GM18519 (cell line): ENCODE measurements around the gene ACADVL.

Experiments used
- ATAC-seq: cut with Tn5 transposase; IDR thresholded peaks from one replicate; pipeline ENCODE4 v1.9.1; 2021; ENCODE audit warnings: mild to moderate bottlenecking, moderate library complexity; ENCODE audit not compliant: unreplicated experiment, low FRiP score

ACADVL gene

DNA sequence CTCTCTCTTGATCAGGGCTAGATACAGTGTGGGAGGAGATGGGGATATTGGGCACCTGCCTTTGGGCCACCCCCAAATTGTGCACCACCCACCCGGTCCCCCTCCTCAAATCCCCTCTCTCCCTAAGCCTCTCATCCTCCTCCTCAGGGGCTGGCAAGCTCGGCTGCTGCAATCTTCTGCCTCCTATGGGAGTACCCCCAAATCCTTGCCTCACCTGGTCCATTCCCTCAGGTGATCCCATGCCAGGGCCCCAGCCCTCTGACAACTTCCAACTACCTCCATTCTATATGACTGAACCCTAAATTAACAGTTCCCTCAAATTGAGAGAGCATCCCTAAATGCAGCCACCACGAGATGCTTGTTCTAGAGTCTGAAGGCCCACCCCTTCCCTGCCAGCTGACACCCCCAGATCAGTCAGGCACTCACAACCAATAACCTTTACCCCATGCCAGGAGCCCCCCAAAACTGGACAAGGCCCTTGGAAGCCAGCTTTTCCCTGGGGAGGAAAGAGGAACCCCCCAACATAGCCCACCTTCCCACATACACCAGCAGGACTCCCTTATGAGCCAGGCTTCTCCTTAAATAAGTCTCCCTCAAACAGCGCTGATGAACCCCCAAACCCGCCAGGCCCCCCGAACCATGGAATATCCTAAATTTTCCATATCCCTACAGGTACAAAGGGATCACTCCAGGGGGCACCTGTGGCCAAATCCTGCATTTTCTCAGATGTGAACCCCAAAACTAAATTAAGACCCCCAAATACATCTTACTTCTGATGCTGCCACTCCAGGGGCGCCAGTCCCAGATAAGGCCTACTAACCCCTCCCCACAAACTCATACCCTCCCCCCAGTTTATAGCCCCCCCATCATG, 3.3 kb upstream of the ACADVL start:
- no peak for ATAC-seq

- no peak for ATAC-seq
Measured at GRCh38 chr17:7217113-7217987, 2.4 kb upstream of the ACADVL start.

GRCh38 chr17:7218166-7218565, 1.6 kb upstream of the ACADVL start:
- ATAC-seq, result no peak

DNA sequence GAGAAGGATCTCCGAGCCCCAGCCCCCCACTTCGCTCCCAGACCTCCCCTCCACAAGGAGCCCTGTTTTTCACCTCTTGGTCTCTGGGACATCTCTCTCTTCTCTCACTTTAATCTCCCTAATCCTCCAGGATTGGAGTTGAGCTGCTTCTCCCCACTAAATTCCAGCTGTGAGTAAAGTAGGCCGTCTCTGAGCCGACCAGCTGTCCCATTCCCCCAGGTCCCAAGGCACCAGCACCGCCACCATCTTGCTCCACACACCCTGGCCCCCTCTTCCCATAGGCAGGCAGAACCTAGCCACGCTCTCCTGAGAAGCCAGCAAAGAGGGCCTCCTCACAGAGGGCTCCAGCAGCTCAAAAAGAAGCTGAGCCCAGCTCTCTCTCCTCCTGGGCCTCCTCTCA, 980 bp upstream of the ACADVL start:
- no peak for ATAC-seq

GRCh38 chr17:7219229-7219811, 418 bp upstream of the ACADVL start:
- no peak for ATAC-seq

- no peak for ATAC-seq
Measured at GRCh38 chr17:7220593-7221277, 997 bp downstream of the ACADVL start.

GRCh38 chr17:7221278-7222092, 1.7 kb downstream of the ACADVL start:
- ATAC-seq, result no peak

DNA sequence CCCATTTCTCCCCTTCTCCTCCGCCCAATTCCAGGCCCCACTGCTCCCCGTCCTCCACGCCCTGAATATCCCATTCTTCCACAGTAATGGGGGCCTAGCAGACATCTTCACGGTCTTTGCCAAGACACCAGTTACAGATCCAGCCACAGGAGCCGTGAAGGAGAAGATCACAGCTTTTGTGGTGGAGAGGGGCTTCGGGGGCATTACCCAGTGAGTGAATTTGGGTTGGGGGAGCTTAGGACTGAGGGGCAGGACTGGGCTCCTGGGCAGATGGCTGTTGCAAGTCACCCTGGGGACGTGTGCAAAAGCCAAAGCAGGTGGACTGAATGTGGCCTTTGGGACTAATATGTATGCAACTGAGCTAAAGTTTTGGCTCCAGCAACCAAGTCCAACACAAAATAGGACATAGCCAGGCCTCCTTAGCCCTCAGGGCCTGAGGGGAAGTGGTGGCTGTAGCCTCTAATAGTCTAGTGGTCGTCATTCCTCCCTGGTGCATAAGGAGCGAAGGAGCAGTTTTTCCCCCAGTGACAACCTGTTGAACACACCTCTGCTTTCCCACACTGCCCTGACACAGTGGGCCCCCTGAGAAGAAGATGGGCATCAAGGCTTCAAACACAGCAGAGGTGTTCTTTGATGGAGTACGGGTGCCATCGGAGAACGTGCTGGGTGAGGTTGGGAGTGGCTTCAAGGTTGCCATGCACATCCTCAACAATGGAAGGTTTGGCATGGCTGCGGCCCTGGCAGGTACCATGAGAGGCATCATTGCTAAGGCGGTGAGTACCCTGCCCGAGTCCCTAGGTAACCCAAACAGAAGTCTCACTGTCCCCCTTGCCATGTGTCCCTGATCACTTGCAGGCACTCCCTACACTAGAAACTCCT, 2.6 kb downstream of the ACADVL start:
- no peak for ATAC-seq

GRCh38 chr17:7222972-7223292, 3.2 kb downstream of the ACADVL start:
- ATAC-seq, result no peak

DNA sequence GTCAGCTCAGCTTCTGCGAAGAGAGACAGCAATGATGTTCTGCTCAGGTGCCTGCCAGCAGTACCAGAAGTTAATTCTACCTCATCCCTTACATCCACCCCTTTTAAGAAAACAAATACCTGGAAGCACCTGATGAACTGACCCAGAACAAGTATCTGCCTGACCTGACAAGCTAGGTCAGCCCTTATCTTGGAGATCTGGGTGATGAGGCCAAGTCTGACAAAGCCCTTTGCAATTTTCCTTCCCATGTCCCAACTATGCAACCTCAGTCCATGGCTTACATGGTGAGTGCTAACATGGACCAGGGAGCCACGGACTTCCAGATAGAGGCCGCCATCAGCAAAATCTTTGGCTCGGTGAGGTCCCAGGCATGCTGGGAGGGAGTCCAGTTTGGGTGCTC, 3.6 kb downstream of the ACADVL start:
- no peak for ATAC-seq

DNA sequence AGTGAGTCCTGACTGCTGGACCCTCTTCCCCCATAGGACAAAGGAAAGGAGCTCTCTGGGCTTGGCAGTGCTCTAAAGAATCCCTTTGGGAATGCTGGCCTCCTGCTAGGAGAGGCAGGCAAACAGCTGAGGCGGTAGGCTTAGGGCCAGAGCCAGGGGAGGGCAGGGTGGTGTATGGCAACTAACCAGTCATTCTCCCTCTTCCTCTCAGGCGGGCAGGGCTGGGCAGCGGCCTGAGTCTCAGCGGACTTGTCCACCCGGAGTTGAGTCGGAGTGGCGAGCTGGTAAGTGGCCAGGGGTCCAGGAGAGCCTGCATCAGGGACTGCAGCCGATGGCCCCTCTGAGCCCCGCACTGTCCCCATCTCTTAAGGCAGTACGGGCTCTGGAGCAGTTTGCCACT, 4.4 kb downstream of the ACADVL start:
- ATAC-seq, result no peak

DNA sequence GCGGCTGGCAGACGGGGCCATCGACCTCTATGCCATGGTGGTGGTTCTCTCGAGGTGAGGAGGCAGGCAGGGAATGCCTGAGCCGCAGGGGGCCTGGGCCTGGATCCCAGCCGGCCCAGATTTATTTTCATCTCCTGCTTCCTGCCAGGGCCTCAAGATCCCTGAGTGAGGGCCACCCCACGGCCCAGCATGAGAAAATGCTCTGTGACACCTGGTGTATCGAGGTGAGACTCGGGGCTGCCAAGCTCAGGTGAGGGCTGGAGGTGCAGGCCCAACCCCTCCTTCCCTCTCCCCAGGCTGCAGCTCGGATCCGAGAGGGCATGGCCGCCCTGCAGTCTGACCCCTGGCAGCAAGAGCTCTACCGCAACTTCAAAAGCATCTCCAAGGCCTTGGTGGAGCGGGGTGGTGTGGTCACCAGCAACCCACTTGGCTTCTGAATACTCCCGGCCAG, 4.9 kb downstream of the ACADVL start:
- ATAC-seq, result no peak

DNA sequence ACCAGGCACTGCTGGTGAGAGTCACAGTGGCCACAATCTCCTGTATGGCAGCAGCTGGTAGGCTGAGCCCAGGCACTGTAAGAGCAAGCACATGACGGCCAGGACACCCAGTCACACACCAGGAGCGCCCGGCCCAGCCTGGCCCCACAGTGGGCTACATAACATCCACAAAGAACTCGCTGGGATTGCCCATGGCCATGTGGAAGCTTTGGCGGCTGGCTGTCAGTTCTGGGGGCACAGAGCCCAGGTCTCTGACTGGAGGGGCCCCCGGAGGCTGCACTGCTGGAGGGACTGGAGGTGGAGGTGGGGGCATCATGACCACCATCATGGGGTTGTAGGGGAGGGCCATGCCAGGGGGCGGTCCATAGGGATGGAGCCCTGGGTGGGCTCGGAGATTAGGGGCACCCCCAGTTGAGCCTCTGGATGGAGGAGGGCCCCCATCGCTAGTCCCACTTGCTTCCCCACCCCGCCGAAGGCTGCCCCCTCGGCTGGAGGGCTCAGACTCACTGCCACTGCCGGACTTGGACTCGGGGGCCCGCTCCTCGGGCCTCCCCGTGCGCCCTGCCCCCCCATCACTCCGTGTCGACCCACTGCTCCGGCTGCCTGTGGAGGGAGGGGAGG, 6.1 kb downstream of the ACADVL start:
- no peak for ATAC-seq

DNA sequence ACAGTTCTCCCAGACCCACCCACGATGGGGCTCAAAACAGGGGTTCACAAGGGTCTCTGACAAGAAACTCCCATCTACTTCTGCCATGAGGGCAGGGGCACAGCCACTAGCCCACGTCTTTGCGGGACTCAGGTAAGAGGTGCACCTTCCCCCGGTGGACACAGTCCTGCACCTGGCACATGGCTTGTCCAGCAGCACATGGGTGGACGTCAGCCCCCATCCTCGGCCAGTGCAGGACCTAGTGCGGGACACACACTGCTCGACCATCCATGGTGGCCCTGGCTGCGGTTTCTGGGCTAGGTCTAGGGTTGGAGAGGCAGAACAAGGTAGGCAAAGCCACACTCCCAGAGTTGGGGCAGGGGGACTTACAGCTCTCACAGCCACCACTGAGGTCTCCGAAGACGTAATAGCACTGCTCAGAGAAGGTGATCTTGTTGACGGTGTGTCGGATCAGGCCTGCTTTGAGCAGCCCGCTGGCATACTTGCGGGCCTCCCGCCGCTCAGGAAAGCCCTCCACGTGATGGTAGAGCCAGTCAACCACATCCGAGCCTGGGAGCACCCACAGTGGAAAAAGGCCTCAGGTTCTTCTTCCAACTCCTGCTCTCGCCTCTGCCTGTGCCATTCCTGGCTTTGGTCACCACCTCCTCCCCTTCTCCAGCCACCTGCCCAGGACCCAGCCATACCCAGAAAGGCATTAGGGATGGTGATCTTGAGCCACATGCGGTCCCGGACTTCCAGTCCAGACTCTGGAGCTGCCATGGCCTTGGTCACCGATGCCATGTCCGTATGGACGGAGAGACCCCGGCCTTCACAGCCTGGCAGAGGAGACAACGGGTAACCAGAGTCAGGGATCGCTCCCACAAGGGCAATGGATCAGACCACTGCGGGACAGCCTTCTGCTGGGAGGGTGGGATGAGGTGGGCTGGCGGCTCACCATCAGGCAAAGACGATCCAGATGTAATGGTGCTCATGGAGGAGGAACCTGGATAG, 7.3 kb downstream of the ACADVL start:
- no peak for ATAC-seq

DNA sequence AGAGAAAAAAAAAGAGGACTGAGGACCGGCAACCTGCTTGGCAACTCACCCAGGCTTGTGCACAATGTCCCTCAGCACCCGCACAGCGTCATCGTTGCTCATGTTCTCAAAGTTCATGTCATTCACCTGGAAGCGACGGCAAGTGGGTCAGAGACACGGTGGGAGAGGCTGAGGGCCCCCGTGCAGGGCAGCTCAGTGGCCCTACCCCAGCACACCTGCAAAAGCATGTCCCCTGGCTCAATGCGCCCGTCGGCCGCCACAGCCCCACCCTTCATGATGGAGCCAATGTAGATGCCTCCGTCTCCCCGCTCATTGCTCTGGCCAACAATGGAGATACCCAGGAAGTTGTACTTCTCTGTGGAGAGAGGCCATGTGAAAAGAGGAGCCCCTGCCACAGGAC, 9.2 kb downstream of the ACADVL start:
- ATAC-seq, result no peak

- no peak for ATAC-seq
Measured at GRCh38 chr17:7229504-7229903, 9.8 kb downstream of the ACADVL start.

DNA sequence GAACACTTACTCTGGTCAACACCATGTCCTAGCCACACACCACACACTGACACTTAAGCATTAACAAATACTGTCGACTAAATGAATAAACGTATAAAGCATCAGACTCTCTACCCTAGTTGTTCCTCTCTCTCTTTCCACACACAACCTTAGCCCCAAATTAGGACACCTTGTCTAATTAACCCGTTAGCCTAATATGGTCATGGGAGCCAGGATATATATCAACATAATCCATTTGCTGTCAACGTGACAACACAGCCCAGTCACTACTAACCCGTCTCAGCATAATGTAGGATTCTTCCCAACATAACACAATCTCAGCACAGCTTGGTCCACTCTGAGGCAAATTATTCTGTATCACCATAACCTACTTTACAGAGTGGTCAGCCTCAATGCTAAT, 12.4 kb downstream of the ACADVL start:
- ATAC-seq, result no peak
